ENCODE results near the gene VPS9D1.
"Not testable (repeated sequence)": the region's sequence is repeated elsewhere in the genome, so short reads cannot be mapped to it uniquely, and the experiment has no call there.

The VPS9D1 gene

DNA sequence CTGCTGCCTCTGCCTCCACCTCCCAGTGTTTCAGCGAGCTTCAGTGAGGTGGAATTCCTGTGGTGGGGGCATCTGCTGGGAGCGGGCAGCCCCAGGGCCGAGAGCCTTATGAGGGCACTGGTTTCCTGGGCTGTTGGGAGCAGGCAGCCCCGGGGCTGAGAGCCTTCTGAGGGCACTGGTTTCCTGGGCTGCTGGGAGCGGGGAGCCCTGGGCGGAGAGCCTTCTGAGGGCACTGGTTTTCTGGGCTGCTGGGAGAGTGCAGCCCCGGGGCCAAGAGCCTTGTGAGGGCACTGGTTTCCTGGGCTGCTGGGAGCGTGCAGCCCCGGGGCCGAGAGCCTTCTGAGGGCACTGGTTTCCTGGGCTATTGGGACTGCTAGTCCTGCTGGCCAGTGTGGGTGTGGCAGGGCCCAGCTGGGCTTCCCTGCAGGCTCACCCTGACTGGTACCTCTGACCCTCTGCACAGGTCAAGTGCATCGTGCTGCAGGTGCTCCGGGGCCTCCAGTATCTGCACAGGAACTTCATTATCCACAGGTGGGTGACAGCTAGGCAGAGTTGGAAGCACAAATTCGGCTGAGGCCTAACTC is 28.6 kb downstream of the VPS9D1 start:
- DNase-seq = no peak

DNA sequence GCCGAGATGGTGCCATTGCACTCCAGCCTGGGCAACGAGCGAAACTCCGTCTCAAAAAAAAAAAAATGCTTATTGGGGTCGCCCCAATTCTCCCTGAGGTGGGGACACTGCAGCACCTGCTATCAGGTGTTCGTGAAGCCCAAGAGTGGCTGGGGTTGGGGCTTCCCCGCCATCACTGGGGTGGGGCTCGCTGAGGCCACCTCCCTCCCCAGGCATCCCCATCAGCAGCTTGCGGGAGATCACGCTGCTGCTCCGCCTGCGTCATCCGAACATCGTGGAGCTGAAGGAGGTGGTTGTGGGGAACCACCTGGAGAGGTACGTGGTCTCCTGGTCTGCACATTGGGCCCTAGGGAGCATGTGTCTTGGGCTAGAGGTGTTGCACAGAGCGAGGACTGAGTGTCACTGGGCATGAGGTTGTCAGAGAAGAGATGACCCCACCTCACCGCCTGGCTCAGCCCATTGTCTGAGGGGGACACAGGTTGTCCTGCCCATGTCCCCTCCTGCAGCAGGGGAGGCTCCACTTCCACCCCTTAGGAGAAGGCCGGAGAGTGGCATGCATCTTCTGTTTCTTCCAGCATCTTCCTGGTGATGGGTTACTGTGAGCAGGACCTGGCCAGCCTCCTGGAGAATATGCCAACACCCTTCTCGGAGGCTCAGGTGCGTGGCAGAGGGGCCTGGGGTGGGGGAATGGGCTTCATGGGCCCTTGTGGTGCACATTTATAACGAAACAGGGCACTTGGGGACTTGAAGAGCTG is 29.3 kb downstream of the VPS9D1 start:
- DNase-seq = no peak

DNA sequence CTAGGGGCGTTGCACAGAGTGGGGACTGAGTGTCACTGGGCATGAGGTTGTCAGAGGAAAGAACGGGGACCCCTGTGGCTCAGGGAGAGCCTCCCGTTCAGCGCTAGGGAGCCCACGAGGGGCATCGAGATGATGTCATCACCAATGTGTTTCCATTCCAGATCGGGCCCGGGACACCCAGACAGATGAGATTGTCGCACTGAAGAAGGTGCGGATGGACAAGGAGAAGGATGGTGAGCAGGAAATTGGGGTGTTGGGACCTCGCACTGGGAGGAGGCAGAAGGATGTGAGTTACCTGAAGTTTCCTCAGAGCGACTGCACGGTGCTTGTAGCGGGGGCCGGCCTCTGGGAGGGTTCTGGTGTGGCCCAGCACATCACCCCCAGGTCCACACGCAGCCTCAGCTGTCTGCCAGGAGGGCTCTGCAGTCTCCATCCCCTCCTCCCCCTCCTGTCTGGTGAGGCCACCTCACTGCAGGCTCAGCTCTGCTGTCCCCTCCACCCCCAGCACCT is 30.3 kb downstream of the VPS9D1 start:
- no peak for DNase-seq

DNA sequence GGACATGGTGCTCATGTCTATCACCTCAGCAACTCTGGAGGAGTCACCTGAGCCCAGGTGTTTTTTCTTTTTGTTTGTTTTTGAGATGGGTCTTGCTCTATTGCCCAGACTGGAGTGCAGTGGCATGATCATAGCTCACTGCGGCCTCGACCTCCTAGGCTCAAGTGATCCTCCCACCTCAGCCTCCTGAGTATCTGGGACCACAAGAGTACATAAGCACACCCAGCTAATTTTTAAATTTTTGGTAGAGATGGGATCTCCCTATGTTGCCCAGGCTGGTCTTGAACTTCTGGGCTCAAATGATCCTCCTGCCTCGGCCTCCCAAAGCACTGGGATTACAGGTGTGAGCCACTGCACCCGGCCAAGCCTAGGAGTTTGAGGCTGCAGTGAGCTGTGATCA is 31.1 kb downstream of the VPS9D1 start:
- not testable (repeated sequence) for DNase-seq

DNA sequence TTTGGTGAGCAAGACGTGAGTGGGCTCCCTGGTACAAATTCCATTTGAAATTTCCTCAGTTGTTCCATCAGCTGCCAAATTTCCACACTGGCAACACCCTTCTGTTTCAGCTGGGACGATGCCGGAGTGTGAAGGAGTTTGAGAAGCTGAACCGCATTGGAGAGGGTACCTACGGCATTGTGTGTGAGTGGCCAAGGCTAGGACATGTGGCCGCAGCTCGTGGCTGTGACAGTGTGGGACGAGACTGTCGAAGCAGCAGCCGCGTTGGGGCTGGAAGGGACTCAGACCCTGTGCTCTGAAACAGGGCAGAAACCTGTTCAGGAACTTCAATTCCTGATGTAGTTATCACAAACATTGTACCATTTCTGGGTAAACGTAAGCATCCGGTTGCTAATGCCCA is 31.6 kb downstream of the VPS9D1 start:
- no peak for DNase-seq

DNA sequence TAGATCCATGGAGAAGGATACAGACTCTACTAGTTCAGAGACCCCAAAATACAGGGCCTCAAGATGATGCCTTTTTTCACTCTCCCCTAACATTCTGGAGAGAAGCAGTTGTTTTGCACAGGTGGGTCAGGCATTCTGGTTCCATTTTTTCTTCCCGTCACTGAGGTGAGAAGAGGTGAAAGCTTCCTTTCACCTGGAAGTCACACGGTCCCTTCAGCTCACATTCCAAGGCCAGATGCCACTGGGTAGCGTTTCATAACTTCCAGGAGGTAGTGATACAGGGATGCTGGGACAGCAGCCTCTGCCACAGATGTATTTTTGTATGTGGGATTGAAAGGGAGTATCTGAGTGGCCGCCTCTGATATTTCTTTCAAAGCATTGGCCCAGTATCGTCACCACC is 32.3 kb downstream of the VPS9D1 start:
- DNase-seq = no peak

DNA sequence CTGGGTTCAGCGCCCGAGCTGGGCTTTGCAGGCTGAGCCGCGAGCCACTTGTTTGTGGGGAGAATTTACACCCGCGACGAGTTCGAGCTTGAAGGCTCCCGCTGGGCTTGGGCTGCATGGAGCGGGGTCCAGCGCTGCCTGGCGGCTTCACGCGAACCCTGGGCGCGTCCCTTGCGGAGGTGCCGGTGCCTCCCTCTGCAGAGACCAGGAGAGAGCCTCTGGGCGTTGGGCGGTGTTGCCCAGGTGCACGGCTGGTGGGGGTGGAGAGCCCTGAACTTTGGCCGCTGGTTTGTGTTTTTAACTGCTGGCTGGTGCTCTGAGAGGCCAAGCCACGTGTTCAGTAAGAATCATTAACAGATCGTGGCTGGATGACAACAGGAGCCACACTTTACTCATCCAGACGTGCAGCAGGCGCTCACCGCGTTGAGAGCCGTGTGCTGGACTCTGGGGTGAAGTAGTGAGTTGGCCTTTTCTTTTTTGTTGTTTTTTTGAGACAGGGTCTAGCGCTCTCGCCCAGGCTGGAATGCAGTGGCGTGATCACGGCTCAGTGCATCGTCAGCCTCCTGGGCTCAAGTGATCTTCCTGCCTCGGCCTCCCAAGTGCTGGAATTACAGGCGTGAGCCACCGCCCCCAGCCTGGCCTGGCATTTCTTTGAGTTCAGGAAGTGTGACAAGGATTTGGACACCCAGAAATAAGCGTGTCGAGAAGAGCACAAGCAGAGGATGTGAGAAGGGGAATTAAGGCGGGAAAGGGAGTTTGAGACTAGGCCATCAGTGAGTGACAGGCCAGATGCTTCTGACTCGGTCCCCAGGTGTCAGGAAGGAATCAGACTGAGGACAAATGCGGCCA is 33.4 kb downstream of the VPS9D1 start:
- DNase-seq = no peak

DNA sequence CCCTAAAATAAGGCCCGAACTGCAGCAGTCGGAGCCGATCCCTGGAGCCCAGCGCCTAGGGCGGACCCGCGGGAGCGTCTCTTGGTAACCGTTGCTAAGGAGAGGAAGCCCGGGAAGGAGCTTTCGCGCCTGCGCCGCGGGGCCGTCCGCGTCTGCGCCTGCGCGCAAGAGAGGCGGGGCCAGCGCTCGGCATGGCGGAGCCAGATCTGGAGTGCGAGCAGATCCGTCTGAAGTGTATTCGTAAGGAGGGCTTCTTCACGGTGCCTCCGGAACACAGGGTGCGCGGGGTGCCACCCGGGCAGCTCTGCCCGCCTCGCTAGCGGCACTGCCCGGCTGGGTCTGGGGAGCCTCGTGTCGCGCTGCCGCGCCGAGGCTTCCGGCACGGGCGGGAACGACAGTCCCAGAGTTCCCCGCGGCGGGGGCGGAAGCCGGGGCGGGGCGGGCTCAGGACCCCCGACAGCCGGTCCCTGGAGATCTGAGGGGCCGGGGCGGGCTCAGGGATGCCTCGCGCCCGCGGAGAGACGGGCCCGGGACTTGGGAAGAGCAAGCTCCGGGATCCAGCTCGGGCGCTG is 34.1 kb downstream of the VPS9D1 start, which contains the start of gene CDK10:
TSS of gene CDK10 (plus strand) at position 170 of the 572 bp plus-strand sequence. CDS start at position 192, 22 bp downstream.
- peak; percentile 70 for DNase-seq

DNA sequence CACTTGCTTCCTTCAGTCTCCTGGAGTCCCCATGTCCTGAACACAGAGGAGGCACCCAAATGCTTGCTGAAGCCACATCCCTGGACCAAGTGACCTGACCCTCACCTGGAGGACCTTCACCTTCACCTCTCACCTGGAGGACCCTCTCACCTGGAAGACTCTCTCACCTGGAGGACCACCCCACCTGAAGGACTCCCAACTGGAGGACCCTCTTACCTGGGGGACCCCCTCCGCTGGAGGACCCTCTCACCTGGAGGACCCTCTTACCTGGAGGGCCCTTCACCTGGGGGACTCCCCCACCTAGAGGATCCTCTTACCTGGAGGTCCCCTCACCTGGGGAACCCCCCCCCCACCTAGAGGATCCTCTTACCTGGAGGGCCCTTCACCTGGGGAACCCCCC is 34.8 kb downstream of the VPS9D1 start:
- DNase-seq = no peak

DNA sequence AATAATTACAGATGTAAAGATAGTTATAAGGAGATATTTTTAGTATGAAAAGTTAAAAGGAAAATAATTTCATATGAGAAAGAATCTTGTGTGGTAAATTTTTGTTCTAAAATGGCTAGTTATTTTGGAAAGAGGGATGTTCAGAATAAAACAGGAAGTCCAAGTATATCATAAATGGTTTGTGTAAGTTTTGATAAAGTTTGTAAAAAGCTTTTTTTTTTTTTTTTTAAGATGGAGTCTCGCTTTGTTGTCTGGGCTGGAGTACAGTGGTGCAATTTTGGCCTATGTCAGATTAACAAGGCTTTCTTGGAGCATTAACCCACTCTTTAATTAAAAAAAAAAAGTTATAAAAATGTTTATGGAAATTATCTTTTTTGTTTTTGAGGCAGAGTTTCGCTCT is 42.4 kb downstream of the VPS9D1 start:
- no peak for DNase-seq

DNA sequence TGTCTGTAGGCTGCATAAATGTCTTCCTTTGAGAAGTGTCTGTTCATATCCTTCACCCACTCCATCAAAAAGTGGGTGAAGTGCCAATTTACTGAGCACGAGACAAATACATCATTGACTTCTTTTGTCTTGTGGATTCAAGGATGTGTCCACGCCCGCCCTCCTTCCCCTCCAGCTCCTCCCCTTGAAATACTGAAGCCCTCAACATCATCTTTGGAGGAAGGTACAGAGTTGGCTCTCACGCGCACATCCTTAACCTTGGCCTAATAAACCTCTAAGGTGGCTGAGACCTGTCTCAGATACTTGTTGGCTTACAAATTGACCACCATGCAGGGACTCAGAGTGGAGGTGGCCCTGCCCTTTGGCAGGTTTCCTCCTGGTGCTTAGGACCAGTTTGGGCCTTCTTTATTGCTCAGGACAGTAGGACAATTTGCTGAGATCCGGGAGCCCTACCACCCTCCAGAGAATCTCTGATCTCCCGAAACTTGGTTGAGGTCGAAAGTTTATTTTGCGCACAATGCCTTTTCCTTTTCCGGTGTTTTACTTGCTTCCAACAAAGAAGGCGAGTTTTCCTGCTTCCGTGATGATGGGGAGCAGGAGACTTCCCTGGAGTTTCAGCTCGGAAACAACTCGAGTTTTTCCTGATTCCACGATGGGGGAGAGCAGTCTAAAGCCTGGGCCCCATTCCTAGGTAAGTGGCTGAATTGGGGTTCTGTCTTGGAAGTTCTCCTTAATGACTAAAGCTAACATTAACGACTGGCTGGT is 48.3 kb downstream of the VPS9D1 start:
- no peak for DNase-seq

DNA sequence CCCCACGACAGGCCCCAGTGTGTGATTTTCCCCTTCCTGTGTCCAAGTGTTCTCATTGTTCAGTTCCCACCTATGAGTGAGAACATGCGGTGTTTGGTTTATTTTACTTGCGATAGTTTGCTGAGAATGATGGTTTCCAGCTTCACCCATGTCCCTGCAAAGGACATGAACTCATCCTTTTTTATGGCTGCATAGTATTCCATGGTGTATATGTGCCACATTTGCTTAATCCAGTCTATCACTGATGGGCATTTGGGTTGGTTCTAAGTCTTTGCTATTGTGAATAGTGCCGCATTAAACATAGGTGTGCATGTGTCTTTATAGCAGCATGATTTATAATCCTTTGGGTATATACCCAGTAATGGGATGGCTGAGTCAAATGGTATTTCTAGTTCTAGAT is 49.1 kb downstream of the VPS9D1 start:
- not testable (repeated sequence) for DNase-seq

DNA sequence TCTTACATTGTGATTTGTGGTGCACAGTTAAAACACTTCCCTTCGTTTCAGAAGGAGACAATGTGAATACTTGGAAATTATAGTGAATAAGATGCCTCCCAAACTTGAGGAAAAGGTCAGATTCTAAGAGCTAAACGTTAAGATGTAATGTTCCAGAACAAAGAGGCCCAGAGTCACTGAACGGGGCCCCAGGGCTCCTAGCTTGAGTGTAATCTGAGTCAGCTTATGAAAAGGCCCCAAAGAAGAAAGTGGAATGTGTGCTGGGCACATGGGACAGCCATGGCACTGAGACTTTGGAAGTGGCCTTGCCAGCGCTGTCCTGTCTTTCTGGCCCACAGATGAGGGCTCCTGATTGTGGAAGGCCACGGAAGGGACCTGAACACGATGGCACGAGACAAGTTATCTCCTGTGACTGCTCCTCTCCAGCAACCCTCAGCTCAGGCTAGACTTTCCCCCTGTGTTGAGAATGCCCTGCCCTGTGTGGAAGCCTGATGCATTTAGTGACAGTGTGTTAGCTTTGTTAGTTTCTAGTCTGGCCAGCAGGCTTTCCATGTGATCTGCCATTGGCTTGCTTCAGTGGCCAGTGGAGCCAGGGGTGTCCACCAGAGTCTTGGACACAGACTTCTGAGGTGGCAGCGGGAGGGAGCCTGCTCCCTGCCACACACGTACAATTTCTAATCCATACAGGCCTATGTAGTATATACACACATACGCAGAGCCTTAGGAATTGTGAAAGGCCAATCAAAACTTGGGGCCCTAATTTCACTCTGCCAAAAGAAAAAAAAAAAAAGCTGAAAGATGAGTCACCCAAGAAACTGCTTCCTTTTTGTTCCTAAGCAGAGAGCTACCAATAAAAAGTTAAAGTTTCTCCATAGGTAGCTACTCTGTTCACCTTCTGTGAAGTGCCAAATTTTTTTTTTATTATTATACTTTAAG is 49.9 kb downstream of the VPS9D1 start:
- no peak for DNase-seq

DNA sequence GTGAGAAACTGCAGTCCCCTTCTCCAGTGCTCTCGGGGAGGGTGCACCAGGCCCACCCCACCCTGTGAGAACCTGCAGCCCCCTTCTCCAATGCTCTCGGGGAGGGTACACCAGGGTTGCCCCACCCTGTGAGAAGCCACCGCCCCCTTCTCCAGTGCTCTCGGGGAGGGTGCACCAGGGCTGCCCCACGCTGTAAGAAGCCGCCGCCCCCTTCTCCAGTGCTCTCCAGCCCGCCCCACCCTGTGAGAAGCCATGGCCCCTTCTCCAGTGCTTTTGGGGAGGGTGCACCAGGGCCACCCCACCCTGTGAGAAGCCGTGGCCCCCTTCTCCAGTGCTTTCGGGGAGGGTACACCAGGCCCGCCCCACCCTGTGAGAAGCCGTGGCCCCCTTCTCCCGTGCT is 50.9 kb downstream of the VPS9D1 start:
- no peak for DNase-seq

DNA sequence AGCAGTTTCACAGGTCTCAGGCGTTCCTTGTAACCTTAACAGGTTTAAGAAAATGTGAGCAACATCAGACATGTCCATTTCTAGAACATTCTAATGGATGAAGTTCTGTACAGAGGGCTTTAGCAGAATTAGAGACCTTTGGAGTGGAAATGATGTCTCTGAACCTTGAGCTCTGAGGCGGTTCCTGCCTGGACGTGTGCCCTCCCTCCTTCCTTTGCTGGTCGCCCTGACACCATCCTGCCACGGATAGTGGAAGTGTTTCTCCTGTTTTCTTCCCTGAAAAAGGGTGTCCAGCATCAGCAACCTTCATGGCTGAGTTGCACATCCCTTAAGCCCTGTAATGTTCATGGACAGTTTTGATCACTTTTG is 51.9 kb downstream of the VPS9D1 start:
- DNase-seq = no peak

DNA sequence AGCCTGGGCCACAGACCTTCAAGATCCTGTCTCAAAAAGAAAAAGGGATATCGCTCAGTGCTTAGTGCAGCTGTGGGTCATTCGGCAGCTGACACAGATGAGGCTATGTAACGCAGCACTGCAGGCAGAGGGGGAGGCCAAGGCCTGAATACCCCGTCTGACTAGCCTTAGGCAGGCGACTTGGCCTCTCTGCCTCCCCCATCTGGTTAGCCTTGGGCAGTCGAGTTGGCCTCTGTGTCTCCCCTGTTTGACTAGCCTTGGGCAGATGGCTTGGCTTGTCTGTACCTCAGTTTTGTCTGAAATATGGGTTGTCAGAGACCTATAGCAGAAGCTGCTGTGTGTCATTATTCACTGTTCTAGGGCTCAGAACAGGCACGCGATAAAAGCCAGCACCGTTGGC is 53.1 kb downstream of the VPS9D1 start:
- no peak for DNase-seq

DNA sequence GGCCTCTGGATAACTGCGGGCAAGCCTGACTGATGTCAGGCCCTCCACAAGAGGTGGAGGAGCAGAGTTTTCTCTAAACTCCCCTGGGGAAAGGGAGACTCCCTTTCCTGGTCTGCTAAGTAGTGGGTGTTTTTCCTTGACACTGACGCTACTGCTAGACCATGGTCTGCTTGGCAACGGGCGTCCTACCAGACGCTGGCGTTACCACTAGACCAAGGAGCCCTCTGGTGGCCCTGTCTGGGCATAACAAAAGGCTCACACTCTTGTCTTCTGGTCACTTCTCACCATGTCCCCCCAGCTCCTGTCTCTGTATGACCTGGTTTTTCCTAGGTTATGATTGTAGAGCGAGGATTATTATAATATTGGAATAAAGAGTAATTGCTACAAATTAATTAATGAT is 53.7 kb downstream of the VPS9D1 start:
- DNase-seq = not testable (repeated sequence)

DNA sequence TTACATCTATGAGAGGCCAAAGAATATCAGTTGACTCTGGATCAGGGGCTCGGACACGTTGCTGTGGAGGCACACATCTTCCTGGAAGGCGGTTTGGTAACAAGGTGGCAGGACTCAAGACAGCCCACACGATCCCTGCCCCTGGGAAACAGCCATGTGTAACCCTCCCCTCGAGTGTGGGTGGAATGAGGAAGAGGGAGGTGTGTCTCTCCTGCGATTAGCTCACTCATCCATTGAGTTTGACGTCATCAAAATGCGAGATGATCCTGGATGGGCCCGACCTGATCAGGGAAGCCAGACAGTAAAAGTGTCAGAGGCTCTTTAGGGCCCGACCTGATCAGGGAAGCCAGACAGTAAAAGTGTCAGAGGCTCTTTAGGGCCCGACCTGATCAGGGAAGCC is 56.5 kb downstream of the VPS9D1 start:
- not testable (repeated sequence) for DNase-seq

DNA sequence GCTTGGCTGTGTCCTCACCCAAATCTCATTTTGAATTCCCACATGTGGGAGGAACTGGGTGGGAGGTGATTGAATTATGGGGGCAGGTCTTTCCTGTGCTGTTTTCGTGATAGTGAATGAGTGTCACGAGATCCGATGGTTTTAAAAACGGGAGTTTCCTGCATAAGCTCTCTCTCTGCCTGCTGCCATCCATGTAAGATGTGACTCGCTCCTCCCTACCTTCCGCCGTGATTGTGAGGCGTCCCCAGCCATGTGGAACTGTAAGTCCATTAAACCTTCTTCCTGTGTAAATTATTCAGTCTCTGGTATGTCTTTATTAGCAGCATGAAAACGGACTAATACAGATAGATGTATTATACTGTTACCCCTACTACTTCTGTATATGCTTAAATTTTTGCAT is 59.5 kb downstream of the VPS9D1 start:
- DNase-seq = no peak

DNA sequence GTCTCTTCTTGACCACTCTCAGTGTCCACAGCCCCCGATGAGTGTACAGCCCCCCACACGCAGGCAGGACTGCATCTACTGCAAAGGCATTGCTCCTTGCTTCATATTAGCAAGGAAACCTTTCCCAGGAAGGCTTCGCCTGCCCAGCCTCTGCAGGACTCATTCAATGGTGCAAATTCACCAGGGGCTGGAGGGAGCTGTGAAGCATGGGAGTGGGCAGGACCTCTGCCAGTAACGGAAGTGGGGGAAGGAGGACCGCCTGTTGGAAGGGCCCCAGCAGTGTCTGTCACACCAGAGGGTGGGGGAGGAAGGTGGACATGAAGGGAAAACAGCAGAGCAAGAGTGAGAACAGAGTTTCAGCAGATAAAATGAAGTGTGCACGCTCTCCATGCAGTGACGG is 60.6 kb downstream of the VPS9D1 start:
- no peak for DNase-seq

DNA sequence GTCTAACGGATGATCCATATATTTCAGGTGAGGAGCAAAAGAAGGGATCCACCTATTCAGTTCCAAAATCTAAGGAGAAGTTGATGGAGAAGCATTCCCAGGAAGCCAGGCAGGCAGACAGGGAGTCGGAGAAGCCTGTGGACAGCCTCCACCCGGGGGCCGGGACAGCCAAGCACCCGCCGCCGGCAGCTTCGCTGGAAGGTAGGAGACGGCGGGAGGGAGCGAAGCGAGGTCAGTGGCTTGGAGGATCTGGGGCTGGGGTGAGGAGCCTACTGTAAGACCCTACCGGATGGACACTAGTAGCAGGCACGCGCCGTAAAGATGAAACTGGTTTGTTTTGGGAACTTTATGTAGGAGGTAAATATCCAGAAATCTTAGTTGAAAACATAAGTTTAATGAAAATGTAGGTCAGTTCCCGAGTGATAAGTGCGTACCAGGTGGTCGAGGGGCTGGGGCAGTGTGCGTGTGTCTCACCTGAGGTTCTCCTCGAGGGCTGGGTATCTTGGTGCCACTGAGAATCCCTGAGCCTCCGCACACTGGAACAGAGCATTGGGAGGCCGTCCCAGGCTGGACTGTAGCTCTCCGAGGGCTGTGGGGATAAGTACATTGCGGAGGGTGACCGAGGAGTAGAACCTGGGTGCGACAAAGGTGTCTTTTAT is 62.3 kb downstream of the VPS9D1 start:
- DNase-seq = no peak
